VCaP (cell line): Measurements from ENCODE around the gene PYGM.

Experiments used
- H3K27ac ChIP-seq: fragments of 450-650 bp; 2 replicates; pipeline ENCODE4 v1.5.1; 2017
- TF ChIP-seq, protein P1 (sequence below): fragments of 450-650 bp; conservative IDR thresholded peaks from 2 replicates; pipeline ENCODE4 v1.5.1; 2017; ENCODE audit warnings: mild to moderate bottlenecking, moderate library complexity

The PYGM gene

DNA sequence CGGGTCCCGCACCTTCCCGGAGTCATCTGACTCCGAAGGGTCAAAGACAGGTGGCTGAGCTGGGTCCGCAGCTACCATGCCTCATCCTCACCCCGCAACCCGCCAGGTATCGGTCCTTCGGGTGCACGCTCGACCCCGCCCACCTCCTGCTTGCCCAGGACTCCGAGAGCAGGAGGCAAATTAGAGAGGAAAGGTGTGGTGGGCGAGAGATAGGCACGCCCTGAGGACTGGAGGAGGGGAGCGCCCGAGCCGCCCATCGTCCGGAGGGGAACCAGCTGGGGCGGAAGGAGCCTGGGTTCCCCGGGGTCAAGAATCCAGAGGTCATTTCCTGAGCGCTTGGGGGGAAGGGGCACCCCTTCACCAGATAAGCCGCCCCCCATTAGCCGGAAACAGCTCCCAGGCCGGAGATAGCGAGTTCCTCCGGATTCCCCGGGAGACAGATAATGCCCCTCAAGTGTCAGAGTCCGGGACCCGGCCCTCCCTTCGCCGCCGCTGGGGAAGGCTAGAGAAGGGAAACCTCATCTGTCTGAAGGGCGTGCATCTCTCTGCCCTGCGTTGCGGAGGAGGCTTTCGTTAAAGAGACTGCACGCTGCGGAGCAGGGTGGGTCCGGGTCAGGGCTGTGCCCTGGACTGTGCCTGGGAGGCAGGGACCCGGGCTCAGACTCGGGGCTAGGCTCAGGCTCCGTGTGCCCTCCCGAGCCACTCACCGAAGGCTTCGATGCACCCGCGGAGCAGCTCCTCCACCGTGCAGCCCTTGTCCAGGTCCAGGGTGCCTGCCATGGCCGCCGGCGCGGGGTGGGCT is 17.5 kb downstream of the PYGM start:
- TF ChIP-seq, protein P1, sequence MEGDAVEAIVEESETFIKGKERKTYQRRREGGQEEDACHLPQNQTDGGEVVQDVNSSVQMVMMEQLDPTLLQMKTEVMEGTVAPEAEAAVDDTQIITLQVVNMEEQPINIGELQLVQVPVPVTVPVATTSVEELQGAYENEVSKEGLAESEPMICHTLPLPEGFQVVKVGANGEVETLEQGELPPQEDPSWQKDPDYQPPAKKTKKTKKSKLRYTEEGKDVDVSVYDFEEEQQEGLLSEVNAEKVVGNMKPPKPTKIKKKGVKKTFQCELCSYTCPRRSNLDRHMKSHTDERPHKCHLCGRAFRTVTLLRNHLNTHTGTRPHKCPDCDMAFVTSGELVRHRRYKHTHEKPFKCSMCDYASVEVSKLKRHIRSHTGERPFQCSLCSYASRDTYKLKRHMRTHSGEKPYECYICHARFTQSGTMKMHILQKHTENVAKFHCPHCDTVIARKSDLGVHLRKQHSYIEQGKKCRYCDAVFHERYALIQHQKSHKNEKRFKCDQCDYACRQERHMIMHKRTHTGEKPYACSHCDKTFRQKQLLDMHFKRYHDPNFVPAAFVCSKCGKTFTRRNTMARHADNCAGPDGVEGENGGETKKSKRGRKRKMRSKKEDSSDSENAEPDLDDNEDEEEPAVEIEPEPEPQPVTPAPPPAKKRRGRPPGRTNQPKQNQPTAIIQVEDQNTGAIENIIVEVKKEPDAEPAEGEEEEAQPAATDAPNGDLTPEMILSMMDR: no peak
- H3K27ac ChIP-seq: peak overlapping the region; percentile 18; the same call in 1 of the 2 replicates

DNA sequence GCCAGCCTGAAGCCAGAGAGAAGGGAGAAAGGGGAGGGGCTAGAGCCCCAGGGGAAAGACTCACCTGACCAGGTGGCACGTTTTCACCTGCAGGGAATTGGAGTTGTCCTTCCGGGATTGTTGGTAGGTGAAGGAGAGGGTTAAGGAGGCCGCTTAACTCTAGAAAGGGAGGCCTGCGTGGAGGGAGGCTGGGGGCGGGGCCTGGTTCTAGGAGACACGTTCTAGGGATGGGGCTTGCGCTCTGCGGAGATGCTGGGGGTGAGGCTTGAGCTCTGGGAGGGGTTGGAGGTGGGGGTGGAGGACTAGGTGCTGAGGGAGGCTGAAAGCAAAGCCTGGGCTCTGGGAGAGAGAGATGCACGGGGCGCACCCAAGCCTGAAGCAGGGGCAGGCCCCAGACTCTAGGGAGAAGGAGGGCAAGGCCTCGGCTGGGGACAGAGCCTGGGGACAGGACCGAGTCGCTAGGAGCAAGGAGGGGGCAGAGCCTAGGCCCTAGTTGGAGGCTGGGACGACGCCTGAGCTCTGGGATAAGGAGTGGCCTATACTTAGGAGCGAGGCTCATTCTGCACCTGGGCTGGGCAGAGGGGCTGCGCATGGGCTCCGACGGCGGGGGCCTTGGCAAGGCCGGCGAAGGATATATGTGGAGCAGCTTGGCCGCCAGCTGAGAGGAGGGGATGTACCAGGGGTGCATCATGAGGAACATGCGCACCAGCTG is 18.2 kb downstream of the PYGM start:
- TF ChIP-seq, protein P1: no peak
- no peak overlapping the region for H3K27ac ChIP-seq

DNA sequence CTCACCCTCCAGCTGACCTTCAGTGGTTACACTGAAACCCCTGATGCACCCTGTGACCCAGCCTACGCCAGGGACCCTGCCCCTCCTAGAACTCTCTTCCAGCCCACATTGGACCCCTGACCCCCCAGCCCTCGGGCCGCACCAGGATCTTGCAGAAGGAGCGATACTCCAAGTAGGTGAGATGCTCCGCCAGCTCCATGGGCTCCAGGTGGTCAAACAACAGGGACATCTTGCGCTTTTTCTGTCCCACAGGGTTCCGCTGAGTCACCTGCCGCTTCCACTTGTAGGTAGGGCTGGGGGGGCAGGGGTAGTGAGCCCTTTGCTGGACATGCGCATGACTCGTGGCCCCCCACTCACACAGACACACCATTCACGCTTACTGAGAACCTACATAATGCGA is 19.9 kb downstream of the PYGM start:
- H3K27ac ChIP-seq: no peak overlapping the region
- TF ChIP-seq, protein P1: no peak

DNA sequence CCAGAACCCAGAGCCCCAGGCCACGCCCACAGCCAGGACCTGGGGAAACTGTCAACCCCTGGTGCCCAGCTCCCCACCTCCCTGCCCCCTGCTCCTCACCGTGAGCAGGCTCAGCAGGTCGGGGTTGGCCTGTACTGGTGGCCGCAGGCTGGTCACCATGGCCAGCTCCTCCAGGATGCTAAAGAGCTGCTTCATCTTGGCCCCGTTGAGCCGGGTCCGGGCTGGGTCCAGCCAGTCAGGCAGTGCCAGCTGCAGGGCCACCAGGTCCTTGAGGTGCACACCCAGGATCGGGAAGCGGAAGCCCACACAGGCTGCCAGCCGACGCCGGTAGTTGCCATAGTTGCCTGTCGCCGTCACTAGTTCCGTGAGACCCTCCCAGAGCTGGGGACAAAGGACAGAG is 23.1 kb downstream of the PYGM start:
- TF ChIP-seq, protein P1: no peak

DNA sequence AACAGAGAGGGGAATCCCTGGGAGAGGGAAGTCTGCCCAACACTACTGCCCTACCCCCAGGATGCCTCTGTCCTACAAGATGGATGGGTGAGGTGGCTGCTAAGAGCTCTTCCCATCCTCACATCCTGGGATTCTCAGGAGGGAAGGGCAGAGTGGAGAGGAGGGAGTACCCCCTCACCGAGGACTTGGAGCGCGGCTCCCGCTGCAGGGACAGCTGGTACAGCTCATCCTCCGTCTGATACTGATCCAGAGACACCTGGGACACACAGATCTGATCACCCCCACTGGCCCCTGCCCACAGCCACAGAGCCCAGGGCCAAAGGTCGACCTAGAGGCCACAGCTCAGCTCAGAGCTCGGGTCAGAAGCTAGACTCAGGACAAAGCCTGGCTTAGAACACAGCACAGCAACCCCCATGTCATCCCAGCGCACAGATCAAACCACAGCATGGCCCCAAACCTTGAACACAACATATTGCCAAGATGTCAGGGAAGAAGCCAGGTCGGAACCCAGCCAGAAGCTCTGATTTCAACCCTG is 24.0 kb downstream of the PYGM start:
- no peak overlapping the region for H3K27ac ChIP-seq

More for the DNA sequence above, 23.1 kb downstream of the PYGM start:
- no peak overlapping the region for H3K27ac ChIP-seq

DNA sequence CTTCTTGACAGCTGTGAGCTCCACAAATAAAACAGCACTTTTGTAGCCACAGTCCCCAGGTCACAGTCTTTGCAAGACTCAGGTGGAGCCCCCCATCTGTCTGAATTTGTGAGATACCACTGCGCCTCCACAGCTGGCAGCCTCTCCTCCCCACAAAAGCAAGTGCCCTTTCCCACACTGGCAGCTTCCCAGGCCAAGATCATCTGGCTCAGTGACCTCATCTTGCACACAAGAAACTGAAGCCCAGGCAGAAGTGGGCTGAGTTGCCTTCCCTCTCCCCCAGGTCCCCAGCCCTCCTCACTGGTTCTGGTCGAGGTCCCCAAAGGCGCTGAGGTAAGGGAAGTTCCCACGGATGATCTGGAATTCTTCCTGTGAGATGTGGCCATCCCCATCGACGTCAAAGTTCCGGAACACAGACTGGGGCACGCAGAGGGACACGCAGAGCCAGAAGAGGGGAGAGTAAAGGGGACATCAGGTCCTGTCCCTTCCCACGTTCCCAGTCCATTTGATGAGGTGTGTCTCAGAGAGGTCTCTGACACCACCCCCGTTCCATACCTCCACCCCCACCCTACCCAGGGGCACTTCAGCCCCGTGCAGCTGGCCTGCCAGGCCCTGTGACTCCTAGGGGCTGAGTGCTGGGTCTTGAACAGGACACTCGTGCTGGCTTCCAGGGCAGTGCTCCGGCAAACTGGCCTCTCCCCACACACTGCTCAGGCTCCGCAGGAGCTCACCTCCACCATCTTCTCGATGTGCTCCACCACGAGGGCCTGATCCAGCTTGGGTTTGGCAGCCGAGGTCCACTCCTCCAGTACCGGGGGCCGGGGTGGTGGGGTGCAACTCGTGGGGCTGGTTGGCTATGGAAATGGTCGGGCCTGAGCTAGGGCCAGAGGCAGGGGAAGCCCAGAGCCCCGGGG is 24.7 kb downstream of the PYGM start:
- no peak overlapping the region for H3K27ac ChIP-seq
- TF ChIP-seq, protein P1: no peak

More for the DNA sequence above, 24.0 kb downstream of the PYGM start:
- TF ChIP-seq, protein P1: no peak
